ENCODE data around the gene PYROXD2. TPM values are rescaled to one million over a fixed set of nuclear protein-coding genes. Genes with fewer than 3 reads are reported as not detected.
A peak's percentile ranks its signal among the peaks of the same experiment; 100 is the strongest.

The PYROXD2 gene
- 10 to 100 TPM in 2 of 6 experiments, 1 to 10 TPM in 4; 3.0 to 25.3 (median 7.1) TPM for total RNA-seq
- long read RNA-seq, partial matches to known transcripts = 0 of 2 reads
- long read RNA-seq, other reads (novel, unspliced or antisense) = 0 of 2 reads

- DNase-seq = peak; percentile 83 to 91 (median 91)
- H3K4me1 ChIP-seq = peaks cover 0 to 30% (median 12%) of the 10 kb centered on the region in 4 donors
- H3K27me3 ChIP-seq = no peaks in the 10 kb centered on the region
- H3K9me3 ChIP-seq = no peaks in the 10 kb centered on the region
- TF ChIP-seq CTCF (IDR thresholded peaks at IDR 0.05) (no peak), POLR2A (IDR thresholded peaks at IDR 0.05) (peak; percentile 71)
- H3K27ac ChIP-seq = peak within 1 kb of the TSS in 2 of 3 donors; percentile 59 to 66
- H3K36me3 ChIP-seq = peaks cover 0 to 3% (median 0%) of the 10 kb centered on the region in 4 donors
- H3K4me3 ChIP-seq = peak within 1 kb of the TSS; percentile 51 to 66 (median 59)
- 39% methylated on average over 11 of the region's 25 CpGs for WGBS (ENCODE audit: insufficient coverage, low coverage, low lambda C conversion rate, missing lambda C conversion rate)
- peak; percentile 75 to 88 (median 80) for ATAC-seq
- intact Hi-C loops (cut with DNase I) = no loop called here
These were observed at the start of gene PYROXD2 for GRCh38 chr10:98414932-98415730. PYROXD2 (minus strand) TSS chr10:98415182; CDS start chr10:98415135, 47 bp downstream.

- ATAC-seq (no peak), DNase-seq (no peak)
- intact Hi-C loops (cut with DNase I) = loop anchor here in 1 of 2 donors (10.0 kb wide), 1 partner anchor 711 kb away; no protein-coding TSS in a partner anchor
- Histone ChIP-seq H3K27ac (no peak overlapping the region), H3K4me1 (no peaks in the 10 kb centered on the region), H3K4me3 (no peak overlapping the region), H3K36me3 (no peaks in the 10 kb centered on the region), H3K9me3 (no peaks in the 10 kb centered on the region), H3K27me3 (no peaks in the 10 kb centered on the region)
- 71% methylated on average over 8 of the region's 8 CpGs for WGBS (ENCODE audit: insufficient coverage, low coverage, low lambda C conversion rate, missing lambda C conversion rate)
- TF ChIP-seq POLR2A (IDR thresholded peaks at IDR 0.05) (no peak), CTCF (IDR thresholded peaks at IDR 0.05) (no peak)
These were observed 49.2 kb upstream of the PYROXD2 start for GRCh38 chr10:98463976-98464754.

- intact Hi-C loops (cut with DNase I) = loop anchor here in 1 of 2 donors (10.0 kb wide), 1 partner anchor 712 kb away; no protein-coding TSS in a partner anchor
- Histone ChIP-seq H3K27ac (no peak overlapping the region), H3K9me3 (no peaks in the 10 kb centered on the region), H3K36me3 (no peaks in the 10 kb centered on the region), H3K4me3 (no peak overlapping the region), H3K4me1 (no peaks in the 10 kb centered on the region), H3K27me3 (no peaks in the 10 kb centered on the region)
- no peak for DNase-seq
- no peak for ATAC-seq
- 82% methylated on average over 6 of the region's 6 CpGs for WGBS (ENCODE audit: insufficient coverage, low coverage, low lambda C conversion rate, missing lambda C conversion rate)
- TF ChIP-seq POLR2A (IDR thresholded peaks at IDR 0.05) (no peak), CTCF (IDR thresholded peaks at IDR 0.05) (no peak)
These were observed 48.0 kb upstream of the PYROXD2 start for GRCh38 chr10:98463016-98463415.

GRCh38 chr10:98461500-98461842, 46.5 kb upstream of the PYROXD2 start:
- ATAC-seq (no peak), DNase-seq (no peak)
- Histone ChIP-seq H3K4me1 (no peaks in the 10 kb centered on the region), H3K4me3 (no peak overlapping the region), H3K36me3 (no peaks in the 10 kb centered on the region), H3K9me3 (no peaks in the 10 kb centered on the region), H3K27ac (no peak overlapping the region), H3K27me3 (no peaks in the 10 kb centered on the region)
- TF ChIP-seq POLR2A (IDR thresholded peaks at IDR 0.05) (no peak), CTCF (IDR thresholded peaks at IDR 0.05) (no peak)
- intact Hi-C loops (cut with DNase I) = loop anchor here in 1 of 2 donors (10.0 kb wide), 1 partner anchor 713 kb away; no protein-coding TSS in a partner anchor
- 80% methylated on average over 3 of the region's 3 CpGs for WGBS (ENCODE audit: insufficient coverage, low coverage, low lambda C conversion rate, missing lambda C conversion rate)
